ENCODE data around the gene CAB39L.
"Not testable (repeated sequence)": the region's sequence is repeated elsewhere in the genome, so short reads cannot be mapped to it uniquely, and the experiment has no call there.

CAB39L gene

DNA sequence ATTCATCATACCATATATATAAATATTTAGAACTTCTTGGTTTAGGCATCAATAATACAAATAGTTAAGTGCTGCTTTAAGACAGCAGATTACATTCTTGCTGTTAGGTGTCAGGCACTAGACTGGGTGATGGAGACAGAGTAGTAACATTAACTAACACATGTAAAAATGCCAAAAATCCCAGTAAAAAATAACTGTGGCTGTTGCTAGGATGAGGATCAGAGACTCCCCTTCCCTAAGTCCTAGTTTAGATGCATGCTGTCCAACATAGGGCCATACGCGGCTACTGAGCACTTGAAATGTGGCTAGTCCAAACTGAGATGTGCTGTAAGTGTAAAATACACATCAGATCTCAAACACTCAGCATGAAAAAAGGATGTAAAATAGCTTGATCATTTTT is 101.4 kb downstream of the CAB39L start:
- no peak for DNase-seq

DNA sequence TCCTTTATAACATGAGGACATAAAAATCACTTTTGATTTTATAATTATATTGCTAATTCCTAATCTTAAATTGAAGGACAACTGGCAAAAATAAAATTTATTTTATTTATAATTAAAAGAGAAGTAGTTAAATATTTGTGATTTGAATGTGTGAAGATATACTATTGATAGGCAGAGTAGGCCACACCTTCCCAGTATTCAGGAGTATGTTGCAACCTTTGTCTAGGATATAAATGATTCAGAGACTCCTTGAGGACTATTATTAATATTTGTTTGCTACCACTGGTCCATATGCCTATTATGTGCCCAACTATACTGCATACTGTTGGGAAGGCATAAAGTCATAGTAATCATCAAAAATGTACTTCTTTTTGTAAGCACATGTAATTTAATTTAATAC is 101.9 kb downstream of the CAB39L start:
- no peak for DNase-seq

DNA sequence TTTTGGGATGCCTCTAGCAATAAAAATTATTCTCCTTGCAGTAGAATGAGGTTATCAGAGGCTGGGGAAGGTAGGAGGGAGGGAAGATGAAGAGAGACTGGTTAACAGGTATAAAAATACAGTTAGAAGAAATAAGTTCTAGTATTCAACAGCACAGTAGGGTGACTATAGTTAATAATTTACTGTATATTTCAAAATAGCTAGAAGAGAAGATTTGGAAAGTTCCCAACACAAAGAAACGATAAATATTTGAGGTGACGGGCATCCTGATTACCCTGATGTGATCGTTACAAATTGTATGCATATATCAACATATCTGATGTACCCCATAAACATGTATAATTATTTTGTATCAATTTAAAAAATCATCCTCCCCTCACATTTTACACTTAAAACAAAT is 102.3 kb downstream of the CAB39L start:
- DNase-seq: no peak

DNA sequence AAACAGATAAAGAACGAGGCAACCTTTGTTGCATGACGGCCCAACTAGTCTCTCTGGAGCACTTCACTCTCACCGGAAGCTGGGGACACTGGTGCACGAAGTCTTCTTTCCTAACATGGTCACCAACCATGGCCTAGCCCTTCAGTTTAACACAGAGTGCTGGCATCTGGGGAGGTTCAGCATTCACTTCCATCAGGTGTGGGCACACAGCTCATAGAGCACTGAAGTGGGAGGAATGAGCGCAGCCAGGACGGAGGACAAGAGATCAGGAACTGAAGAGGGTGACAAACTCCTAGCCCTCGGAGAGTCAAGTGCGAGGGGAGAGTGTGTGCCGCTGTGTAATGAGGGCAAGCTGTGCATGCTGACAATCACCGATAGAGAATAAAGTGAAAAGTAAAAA is 103.7 kb downstream of the CAB39L start:
- no peak for DNase-seq

DNA sequence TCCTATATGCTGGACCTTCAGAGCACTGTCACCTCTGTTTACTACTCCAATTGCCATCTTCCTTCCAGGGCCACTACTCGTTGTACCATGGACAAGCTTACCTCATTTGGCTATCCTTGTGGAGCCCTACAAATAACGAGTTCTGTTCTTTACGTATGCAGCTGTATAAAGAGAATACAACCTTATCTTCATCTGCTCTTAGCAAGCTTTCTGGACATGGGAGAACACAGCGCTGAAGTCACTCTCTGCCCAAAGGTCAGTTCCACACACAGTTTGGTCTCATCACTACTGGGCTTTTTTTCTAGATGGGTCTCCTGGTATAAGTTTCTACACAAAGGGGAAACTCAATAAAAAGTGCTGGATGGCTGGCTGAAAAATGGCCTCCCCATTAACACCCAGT is 107.2 kb downstream of the CAB39L start:
- DNase-seq: no peak

DNA sequence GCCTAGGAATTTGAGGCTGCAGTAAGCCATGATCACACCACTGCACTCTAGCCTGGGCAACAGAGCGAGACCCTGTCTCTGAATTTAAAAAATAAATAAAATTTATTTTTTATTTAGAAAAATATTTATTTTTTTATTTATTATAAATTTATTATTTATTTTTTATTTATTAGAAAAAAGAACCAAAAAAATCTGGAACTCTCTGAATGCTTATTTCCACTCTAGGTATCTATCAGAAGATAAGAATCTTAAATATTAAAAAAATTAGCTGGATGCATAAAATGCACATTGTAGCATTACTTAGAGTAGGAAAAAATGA is 113.4 kb downstream of the CAB39L start:
- DNase-seq: no peak

DNA sequence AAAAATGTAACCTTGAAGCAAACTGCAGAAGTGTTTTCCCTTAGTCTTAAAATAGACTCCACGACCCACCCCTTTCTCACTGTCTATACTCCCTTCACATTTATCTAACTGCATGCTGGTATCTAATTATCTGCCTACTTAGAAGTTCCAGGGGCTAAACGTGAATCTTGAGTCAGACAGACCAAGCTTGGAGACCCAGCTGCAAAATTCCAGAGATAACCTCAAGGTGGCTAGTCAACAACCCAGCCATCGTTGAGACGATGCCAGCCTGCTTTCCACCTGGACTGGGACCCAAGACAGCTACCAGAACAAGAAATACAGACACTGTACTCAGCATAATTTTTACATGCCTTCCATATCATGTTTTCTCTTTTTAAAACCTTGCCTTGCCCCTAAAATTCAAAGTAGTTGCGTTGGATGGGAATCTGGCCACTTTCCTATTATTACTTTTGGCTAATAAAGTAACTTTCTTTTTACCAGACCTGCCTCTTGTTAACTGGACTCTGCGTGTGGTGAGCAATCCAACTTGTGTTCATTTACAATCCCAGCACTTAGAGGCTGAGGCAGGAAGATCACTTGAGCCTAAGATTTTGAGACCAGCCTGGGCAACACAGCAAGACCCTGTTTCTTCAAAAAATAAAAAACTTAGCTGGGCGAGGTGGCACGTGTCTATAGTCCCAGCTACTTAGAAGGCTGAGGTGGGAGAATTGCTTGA is 113.9 kb downstream of the CAB39L start:
- DNase-seq: no peak

DNA sequence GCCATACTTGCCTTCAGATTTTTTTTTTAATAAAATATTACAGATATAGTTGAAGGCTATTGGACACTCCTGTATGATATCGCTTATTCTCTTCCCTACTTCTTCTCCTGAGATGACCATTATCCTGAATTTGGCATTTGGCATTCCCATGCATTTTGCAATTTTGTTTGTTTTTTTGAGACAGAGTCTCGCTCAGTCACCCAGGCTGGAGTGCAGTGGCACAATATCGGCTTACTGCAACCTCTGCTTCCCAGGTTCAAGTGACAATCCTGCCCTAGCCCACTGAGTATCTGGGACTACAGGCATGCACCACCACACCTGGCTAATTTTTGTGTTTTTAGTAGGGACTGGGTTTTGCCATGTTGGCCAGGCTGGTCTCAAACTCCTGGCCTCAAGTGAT is 116.7 kb downstream of the CAB39L start:
- DNase-seq: not testable (repeated sequence)

DNA sequence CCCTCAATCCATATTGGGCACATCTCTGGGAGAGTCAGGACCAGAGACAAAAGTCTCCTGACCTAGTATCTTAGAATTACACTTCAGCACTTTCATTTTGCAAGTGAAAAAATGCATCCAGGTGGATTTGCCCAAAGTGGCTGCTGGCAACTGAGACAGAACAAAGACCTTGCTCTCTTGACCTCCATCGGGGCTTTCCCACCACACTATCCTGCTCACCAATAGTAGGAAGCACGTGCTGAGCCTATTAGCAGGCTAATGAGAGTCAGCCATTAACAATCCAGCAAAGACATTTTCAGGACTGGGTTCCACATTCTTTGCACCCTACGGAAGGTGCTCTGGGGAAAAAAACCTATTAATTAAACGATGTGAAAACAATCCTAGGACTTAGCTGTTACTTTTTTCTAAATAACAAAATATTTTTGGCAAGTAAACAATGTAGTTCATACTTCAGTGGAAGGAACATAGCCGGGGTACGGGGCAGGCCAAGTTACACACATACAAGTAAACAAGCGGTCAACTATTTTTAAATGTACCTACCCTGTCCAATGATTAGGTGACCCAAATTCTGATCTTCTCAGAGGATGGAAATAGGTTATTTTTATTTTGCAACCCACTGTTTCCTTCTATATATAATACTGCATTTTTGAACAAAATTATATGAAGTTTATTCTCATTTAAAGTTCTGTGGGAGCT is 117.5 kb downstream of the CAB39L start:
- DNase-seq: no peak

DNA sequence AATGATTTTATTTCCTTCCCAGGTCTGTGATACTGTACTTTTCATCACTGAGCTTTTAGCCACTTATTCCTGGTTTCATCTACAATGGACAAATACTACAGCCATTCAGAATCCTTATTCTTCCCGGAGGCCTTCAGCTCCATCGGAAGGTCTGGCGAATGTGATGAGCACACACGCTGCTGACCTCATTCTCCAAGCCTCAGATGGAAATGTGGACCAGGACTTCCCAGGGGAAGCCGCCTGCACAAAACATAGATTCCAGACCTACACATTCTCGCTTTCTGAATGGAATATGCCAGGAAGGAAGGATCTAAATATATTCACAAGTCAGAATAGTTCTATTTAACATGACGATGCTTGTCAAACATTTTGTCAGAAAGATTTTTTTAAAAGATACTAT is 120.5 kb downstream of the CAB39L start:
- DNase-seq: no peak

DNA sequence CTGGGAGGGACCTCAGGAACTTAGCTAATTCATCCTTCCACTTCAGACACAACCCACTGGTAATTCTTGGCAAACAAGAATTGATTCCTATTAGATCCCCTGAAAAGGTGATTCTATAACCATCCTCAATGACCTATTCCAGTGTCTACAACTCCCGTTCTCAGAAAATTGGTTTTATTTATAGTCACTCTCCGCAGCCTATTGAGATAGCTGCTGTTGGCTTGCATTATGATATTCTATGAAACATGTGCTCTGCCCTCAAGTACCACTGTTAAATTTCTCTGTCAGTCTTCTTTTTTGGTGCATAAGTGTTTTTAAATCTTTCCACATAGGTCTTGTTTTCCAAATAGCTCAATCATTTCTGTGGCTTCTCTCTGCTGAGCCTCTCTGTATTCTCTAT is 121.2 kb downstream of the CAB39L start:
- DNase-seq: no peak

DNA sequence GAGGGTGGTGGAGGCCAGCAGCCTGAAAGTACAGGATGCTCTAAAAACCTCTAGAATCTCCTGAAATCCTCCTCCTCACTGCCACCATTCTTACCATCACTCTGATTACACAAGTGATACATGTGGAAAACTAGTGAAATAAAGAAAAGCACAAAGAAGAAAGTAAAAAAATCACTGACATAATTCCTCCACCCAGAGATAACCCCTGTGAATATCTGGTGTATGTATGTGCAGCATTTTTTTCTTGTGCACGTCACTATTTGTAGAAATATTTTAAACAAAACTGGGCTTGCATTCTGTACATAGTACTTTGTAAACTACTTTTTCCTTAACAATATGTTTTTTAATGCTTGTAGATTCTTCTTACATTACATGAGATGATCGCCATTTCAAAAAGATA is 122.9 kb downstream of the CAB39L start:
- DNase-seq: no peak

DNA sequence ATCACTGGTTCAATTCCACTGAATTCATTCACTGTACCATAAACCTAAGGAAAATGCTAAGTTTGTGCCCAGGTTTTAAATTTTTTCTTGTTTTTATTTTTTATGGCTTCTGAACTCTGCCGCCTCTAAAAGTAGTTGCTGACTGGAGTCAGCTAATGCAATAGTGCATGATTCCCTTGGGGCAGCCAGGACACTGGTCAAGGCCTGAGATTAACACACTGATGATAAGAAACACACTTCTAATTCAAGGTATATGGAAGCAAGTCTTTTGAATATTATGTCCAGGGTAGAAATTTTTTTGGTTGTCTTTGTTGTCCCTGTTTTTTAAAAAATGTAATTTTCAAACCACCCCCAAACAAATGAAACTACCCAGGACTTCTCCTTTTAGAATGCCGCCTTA is 123.9 kb downstream of the CAB39L start:
- no peak for DNase-seq

DNA sequence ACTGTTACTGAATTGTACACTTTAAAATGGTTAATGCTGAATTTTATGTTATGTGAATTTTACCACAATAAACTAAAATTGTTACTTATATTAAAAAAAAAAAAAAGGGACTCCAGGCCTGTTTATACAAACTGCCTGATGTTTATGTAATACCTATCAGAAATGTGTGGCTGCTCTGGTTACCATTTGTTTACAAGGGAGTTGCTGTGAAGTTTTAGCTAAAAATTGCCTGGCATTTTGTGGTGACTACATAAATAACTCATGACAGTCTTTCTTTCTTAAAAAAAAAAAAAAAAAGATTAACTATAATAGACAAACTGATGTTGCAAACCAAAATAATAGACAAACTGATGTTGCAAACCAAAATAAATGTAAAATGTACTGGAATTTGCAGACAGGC is 124.3 kb downstream of the CAB39L start:
- DNase-seq: no peak

DNA sequence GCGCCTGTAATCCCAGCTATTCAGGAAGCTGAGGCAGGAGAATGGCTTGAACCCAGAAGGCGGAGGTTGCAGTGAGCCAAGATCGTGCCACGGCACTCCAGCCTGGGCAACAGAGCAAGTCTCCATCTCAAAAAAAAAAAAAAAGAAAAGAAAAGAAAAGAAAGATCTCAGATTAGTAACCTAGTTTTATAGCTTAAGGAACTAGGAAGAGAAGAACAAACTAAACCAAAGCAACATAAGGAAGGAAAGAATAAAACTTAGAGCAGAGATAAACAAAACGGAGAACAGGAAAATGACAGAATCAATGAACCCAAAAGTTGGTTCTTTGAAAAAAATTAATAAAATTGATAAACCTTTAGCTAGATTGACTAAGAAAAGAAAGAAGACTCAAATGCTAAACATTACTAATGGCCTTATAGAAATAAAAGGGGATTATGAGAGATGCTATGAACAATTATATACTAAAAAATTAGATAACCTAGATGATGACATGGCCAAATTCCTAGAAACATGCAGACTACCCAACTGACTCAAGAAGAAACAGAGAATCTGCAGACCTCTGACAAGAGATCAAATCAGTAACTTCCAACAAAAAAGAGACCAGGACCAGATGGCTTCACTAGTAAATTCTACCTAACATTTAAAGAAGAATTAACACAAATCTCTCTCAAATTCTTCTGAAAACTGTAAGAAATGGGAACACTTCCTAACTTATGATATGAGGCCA is 127.9 kb downstream of the CAB39L start:
- no peak for DNase-seq

DNA sequence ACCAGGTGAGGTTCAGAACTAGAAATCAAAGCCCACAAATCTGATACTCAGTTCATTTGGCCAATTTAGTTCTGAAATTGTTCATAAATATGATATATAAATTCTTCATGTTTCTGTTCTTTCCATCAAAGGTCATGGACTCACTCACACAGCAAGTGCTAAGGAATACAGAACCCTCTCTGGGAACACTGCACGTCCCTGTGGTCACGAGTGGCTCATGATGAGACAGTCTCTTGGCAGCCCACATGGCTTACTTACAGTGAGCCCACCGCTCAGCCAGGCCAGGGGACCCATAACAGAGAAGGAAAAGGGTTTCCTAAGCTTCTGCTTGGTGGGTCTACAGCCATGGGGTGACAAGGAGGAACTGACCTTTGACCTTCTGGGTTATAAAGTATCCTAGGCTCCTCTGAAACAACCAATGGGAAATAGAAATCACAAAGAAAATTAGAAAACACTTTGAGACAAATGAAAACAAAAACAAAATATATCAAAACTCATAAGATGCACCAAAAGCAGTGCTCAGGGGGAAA is 128.8 kb downstream of the CAB39L start:
- no peak for DNase-seq

DNA sequence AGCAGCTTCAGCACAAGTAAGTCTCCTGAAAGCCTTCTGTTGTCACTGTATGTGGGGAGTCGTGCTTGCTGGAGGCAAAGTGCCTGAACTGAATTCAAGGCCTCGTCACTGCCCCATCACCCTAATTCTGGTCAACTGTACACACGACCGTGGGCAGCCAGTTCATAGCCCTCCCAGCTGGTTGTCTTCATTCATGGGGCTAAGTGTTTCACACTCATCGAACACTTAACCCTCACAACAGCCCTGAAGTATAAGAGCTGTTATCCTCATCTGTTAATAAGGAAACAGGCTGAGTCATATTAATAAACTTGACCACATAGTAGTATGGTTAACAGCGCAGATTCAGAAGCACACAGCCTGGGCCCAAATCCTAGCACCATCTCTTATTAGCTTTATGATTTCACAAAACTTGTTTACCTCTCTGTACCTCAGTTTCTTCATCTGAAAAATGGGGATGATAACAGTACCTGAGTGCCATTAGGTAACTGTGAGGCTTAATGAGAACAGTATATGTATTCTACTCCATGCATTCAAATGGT is 129.5 kb downstream of the CAB39L start:
- DNase-seq: no peak

DNA sequence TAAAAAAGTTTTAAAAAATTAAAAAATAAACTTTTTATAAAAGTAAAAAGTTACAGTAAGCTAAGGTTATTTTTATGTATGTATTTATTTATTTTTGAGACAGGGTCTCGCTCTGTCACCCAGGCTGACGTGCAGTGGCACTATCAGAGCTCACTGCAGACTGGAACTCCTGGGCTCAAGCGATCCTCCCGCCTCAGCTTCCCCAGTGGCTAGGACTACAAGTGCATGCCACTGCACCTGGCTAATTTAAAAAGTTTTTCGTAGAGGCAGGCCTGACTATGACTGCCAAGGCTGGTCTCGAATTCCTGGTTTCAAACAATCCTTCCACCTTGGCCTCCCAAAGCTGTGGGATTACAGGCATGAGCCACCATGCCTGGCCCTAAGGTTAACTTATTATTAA is 132.0 kb downstream of the CAB39L start:
- no peak for DNase-seq

DNA sequence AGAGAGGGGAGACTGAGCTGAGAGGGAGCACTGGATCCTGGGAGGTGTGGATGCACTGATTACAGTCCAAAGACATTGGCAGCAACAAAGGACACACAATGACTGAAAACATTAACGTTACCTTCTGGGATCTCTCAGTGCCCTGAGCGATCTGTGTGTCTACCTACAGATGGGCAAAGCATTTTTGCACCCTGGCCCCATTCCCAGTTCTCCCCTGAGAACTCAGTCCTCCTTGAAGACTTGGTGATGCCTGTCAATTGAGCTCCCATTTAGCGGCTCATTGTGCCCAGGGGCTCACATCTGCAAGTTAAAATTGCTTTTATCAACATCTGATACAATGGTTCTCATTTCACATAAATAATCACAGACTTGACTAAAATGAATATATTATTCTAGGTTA is 133.6 kb downstream of the CAB39L start:
- no peak for DNase-seq

DNA sequence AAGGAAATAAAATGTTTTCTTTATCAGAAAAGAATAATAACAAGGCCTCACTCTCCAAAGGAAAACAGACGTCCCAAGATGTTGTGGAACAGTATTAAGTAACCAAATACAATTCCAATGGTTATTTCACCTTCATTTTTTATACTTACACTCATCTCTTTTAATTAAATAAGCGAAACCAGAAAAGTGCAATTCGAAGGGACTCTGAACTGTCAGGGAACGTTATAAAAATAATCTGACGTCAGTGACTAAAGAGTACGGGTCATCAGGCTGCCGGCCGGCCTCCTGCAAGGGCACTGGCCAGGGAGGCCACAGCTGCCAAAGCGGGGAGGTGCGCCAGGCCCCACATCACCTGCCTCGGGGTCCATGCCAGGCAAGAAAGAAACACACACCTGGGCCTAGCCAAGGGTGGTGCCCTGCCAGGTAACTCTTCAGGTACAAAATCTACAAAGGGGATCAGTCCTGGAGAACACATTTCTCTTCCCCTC is 134.9 kb downstream of the CAB39L start:
- no peak for DNase-seq

DNA sequence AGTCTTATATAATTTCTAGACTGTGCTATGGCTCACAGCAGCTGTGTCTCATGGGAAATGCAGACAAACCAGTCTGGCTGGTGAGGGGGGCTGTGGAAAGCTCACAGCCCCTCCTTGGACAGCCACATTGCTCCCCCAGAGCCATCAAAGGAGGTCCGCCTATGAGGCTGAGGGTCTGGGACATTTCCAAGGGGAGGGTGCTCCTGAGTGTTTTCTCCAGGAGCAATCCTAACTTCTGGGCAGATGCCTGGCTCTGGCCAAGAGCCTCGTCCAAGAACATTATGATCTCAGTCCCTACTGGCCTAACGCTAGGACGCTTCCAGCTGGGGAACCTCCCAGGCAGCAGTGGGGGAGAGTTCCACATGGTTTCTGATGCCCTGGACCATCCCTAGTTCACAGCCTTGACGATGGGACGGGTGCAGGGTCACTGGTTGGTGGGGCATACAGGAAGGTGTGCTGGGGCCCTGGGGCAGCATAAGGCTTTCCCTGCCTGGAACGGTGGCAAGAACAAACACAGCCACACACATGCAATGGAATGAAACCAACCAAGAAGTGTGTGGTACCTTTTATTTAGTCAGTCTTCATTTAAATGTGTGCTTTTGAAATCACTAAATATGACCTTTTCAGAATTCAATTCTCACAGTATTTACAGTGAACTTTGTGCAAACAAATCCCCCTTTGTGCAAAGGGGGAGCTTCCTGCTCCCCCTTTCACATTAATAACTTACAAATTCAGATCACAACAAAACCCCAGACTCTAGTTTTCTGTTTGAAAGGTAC is 135.6 kb downstream of the CAB39L start:
- no peak for DNase-seq

DNA sequence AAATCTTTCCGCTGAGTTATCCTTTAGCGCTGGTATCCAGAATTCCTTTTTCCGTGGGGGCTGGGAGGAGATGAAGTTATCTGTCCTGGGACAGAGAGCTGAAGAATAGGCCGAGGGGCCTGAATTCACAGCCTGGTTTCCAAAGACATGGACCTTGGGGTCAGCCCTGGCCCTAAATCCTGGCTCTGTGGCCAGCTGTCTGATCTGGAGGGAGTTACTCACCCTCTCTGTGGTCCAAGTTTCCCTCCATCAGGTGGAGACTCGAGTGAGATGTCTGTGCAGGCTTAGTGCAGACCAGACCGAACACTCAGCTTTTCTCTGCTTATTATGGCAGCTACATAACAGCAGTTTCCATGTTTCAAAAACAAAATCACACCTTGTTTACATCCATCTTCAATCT is 136.5 kb downstream of the CAB39L start:
- no peak for DNase-seq

Measured in retina (tissue), 1 donor.